OCI-LY1 (cell line): ENCODE data around the gene ARHGAP9.

ENCODE experiments used
- CTCF ChIP-seq: fragments of 200-600 bp; sonication (generic), shearing (Covaris generic); IDR thresholded peaks from 2 replicates; pipeline ENCODE4 v1.5.1; 2017; ENCODE audit warnings: mild to moderate bottlenecking, antibody characterized with exemption, low read length, moderate library complexity, mixed read lengths
- EZH2 ChIP-seq: fragments of 200-600 bp; sonication (generic), shearing (Covaris generic); IDR thresholded peaks from 2 replicates; pipeline ENCODE4 v1.8.0; 2017; ENCODE audit warnings: borderline replicate concordance, mixed run types, mild to moderate bottlenecking, antibody characterized with exemption, low read length, moderate library complexity, mixed read lengths

- TF ChIP-seq CTCF (no peak), EZH2 (no peak)
These were observed 46.1 kb upstream of the ARHGAP9 start for GRCh38 chr12:57525615-57526383.
